Effector memory CD4-positive, alpha-beta T cell (primary cell): Measurements from ENCODE around the gene PTPRU.

ENCODE experiments used
- DNase-seq, 3 donors: peaks; one replicate each; pipeline ENCODE4 v3.0.0-alpha.2; 2020
- H3K27ac ChIP-seq: 2 replicates; pipeline ENCODE4 v1.7.0; 2013; ENCODE audit warnings: mild to moderate bottlenecking, low read length, moderate library complexity; ENCODE audit not compliant: insufficient read depth, poor library complexity, severe bottlenecking
- H3K27me3 ChIP-seq: replicated peaks from 2 replicates; pipeline ENCODE4 v1.7.0; 2013; ENCODE audit warnings: mild to moderate bottlenecking, low read length; ENCODE audit not compliant: insufficient read depth, control insufficient read depth, poor library complexity, severe bottlenecking
- H3K36me3 ChIP-seq: 2 replicates; pipeline ENCODE4 v1.7.0; 2013; ENCODE audit warnings: mild to moderate bottlenecking, low read length, moderate library complexity; ENCODE audit not compliant: control insufficient read depth, insufficient read depth
- H3K4me1 ChIP-seq: 2 replicates; pipeline ENCODE4 v1.7.0; 2013; ENCODE audit warnings: low read length, mild to moderate bottlenecking; ENCODE audit not compliant: control insufficient read depth, insufficient read depth, poor library complexity, severe bottlenecking
- H3K4me3 ChIP-seq: 2 replicates; pipeline ENCODE4 v1.7.0; 2013; ENCODE audit warnings: low read length, low read depth, mild to moderate bottlenecking; ENCODE audit not compliant: insufficient read depth, poor library complexity, severe bottlenecking
- H3K9me3 ChIP-seq: 2 replicates; pipeline ENCODE4 v1.7.0; 2013; ENCODE audit warnings: mild to moderate bottlenecking, low read length, moderate library complexity; ENCODE audit not compliant: control insufficient read depth

PTPRU gene

GRCh38 chr1:29275435-29275834 is 39.1 kb downstream of the PTPRU start:
- H3K36me3 ChIP-seq, result no peaks in the 10 kb centered on the region

GRCh38 chr1:29278124-29278523 is 41.8 kb downstream of the PTPRU start:
- Histone ChIP-seq H3K4me1 (no peaks in the 10 kb centered on the region), H3K9me3 (no peaks in the 10 kb centered on the region), H3K27me3 (peaks cover 3% of the 10 kb centered on the region), H3K4me3 (no peak overlapping the region), H3K36me3 (no peaks in the 10 kb centered on the region), H3K27ac (no peak overlapping the region)
- DNase-seq, result no peak

More at GRCh38 chr1:29275435-29275834, 39.1 kb downstream of the PTPRU start:
- peaks cover 3% of the 10 kb centered on the region for H3K27me3 ChIP-seq
- no peak overlapping the region for H3K27ac ChIP-seq
- no peaks in the 10 kb centered on the region for H3K9me3 ChIP-seq
- H3K4me1 ChIP-seq, result no peaks in the 10 kb centered on the region
- DNase-seq, result no peak
- H3K4me3 ChIP-seq, result no peak overlapping the region

- Histone ChIP-seq H3K4me1 (no peaks in the 10 kb centered on the region), H3K36me3 (no peaks in the 10 kb centered on the region), H3K27ac (no peak overlapping the region), H3K9me3 (no peaks in the 10 kb centered on the region), H3K27me3 (peaks cover 3% of the 10 kb centered on the region), H3K4me3 (no peak overlapping the region)
- no peak for DNase-seq
Observed at GRCh38 chr1:29279406-29279805, 43.1 kb downstream of the PTPRU start.

- Histone ChIP-seq H3K4me1 (no peaks in the 10 kb centered on the region), H3K27me3 (peaks cover 3% of the 10 kb centered on the region), H3K4me3 (no peak overlapping the region), H3K27ac (no peak overlapping the region), H3K9me3 (no peaks in the 10 kb centered on the region), H3K36me3 (no peaks in the 10 kb centered on the region)
- no peak for DNase-seq
Observed at GRCh38 chr1:29279951-29280391, 43.6 kb downstream of the PTPRU start.

- Histone ChIP-seq H3K4me1 (no peaks in the 10 kb centered on the region), H3K4me3 (no peak overlapping the region), H3K36me3 (no peaks in the 10 kb centered on the region), H3K27me3 (peaks cover 3% of the 10 kb centered on the region), H3K27ac (no peak overlapping the region), H3K9me3 (no peaks in the 10 kb centered on the region)
- no peak for DNase-seq
Observed at GRCh38 chr1:29280409-29281131, 44.2 kb downstream of the PTPRU start.

- Histone ChIP-seq H3K4me1 (no peaks in the 10 kb centered on the region), H3K9me3 (no peaks in the 10 kb centered on the region), H3K4me3 (no peak overlapping the region), H3K27ac (no peak overlapping the region), H3K36me3 (no peaks in the 10 kb centered on the region), H3K27me3 (peaks cover 3% of the 10 kb centered on the region)
- no peak for DNase-seq
Observed at GRCh38 chr1:29281571-29281970, 45.2 kb downstream of the PTPRU start.

GRCh38 chr1:29282135-29282923 is 46.0 kb downstream of the PTPRU start:
- H3K4me1 ChIP-seq, result no peaks in the 10 kb centered on the region
- no peak for DNase-seq
- no peak overlapping the region for H3K4me3 ChIP-seq
- no peaks in the 10 kb centered on the region for H3K9me3 ChIP-seq
- no peak overlapping the region for H3K27ac ChIP-seq
- H3K36me3 ChIP-seq, result no peaks in the 10 kb centered on the region
- H3K27me3 ChIP-seq, result peaks cover 3% of the 10 kb centered on the region

- peaks cover 3% of the 10 kb centered on the region for H3K27me3 ChIP-seq
- H3K27ac ChIP-seq, result no peak overlapping the region
- H3K9me3 ChIP-seq, result no peaks in the 10 kb centered on the region
- no peak for DNase-seq
- no peaks in the 10 kb centered on the region for H3K36me3 ChIP-seq
- no peak overlapping the region for H3K4me3 ChIP-seq
- no peaks in the 10 kb centered on the region for H3K4me1 ChIP-seq
Observed at GRCh38 chr1:29282924-29283803, 46.8 kb downstream of the PTPRU start.

- Histone ChIP-seq H3K27me3 (peaks cover 2% of the 10 kb centered on the region), H3K4me1 (no peaks in the 10 kb centered on the region), H3K9me3 (no peaks in the 10 kb centered on the region), H3K36me3 (no peaks in the 10 kb centered on the region), H3K4me3 (no peak overlapping the region), H3K27ac (no peak overlapping the region)
- DNase-seq, result no peak
Observed at GRCh38 chr1:29283804-29284195, 47.5 kb downstream of the PTPRU start.
